ENCODE data around the gene SYN1.
A peak's percentile ranks its signal among the peaks of the same experiment; 100 is the strongest.

Gene SYN1

DNA sequence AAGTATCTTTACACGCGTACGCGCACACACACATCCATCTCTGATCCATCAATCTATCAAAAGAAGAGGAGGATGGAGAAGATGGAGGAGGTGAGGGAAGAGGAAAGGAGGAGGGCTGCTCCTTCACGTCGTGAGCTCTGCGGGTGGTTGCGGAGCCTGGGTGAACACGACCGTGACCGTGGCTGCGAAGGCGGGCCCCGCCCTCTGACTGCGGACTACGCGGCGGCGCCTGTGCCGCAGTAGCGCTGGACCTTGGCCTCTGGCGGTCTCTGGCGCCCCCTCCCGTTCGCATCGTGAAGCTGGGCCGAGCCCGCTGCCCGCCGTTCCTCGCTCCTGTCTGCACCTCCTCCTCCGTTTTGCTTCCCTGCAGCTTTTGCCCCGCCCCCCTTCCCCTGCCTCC, 96.4 kb downstream of the SYN1 start:
- DNase-seq (ENCODE audit: low spot score) = peak; percentile 77
